Measurements from ENCODE around the gene CHST2. TPM values are rescaled to one million over a fixed set of nuclear protein-coding genes. Genes with fewer than 3 reads are reported as not detected.
"Not testable (repeated sequence)": the region's sequence is repeated elsewhere in the genome, so short reads cannot be mapped to it uniquely, and the experiment has no call there.

The CHST2 gene
- total and polyA plus RNA-seq, 4 donors: 4.1 to 53.3 (median 18.4) TPM

- H3K9ac ChIP-seq (ENCODE audit: insufficient read depth in 1 of 2, low read length in 2 of 2): no peak overlapping the region
- H3K4me1 ChIP-seq (ENCODE audit: control insufficient read depth in 5 of 5, insufficient read depth in 5 of 5, low read length in 5 of 5): peaks cover 0 to 41% (median 20%) of the 10 kb centered on the region in 5 donors
- no peak for TF ChIP-seq CTCF (IDR thresholded peaks at IDR 0.05; ENCODE audit: control extremely low read depth, extremely low read depth)
- H3K27ac ChIP-seq (ENCODE audit: low read depth in 1 of 2, low read length in 1 of 2): peak overlapping the region in 1 of 2 donors; percentile 16
- ATAC-seq (ENCODE audit: insufficient read depth, low FRiP score): no peak
- no peaks in the 10 kb centered on the region for H3K36me3 ChIP-seq (ENCODE audit: control insufficient read depth in 4 of 4, insufficient read depth in 4 of 4, low read length in 4 of 4)
- no peak for DNase-seq
- H3K27me3 ChIP-seq (ENCODE audit: control insufficient read depth in 3 of 3, insufficient read depth in 3 of 3, low read length in 2 of 3): no peaks in the 10 kb centered on the region
- H3K9me3 ChIP-seq (ENCODE audit: control insufficient read depth in 4 of 4, insufficient read depth in 3 of 4, low read length in 3 of 4): peaks cover 0 to 2% (median 0%) of the 10 kb centered on the region in 4 donors
- H3K4me3 ChIP-seq: no peak overlapping the region
- 93 to 94% methylated on average over 1 of the region's 1 CpG for WGBS, 2 donors
Observed at GRCh38 chr3:143165211-143165610, 45.6 kb downstream of the CHST2 start.

DNA sequence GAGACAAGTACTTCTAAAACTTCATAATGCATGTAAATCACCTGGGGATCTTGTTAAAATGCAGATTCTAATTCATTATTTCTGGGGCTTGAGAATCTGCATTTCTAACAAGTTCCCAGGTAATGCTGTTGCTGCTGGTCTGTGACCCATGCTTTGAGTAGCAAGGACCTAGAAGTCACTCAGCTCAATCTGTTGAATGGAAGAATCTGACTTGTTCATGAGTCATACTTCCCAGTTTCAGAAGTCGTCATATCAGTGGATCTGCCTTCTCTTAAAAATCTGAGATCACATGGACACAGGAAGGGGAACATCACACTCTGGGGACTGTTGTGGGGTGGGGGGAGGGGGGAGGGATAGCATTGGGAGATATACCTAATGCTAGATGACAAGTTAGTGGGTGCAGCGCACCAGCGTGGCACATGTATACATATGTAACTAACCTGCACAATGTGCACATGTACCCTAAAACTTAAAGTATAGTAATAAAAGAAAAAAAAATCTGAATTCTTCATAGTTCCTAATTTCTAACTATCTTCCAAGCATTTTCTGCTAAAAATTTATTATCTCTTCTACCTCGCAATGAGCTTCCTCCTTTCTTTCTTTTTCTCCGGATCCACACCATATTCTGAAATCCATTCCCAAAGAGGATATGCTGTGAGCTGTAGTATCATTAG, 46.2 kb downstream of the CHST2 start:
- not testable (repeated sequence) for ATAC-seq (ENCODE audit: insufficient read depth, low FRiP score); H3K4me3 ChIP-seq; H3K27me3 ChIP-seq (ENCODE audit: control insufficient read depth in 3 of 3, insufficient read depth in 3 of 3, low read length in 2 of 3); H3K9ac ChIP-seq (ENCODE audit: insufficient read depth in 1 of 2, low read length in 2 of 2); H3K36me3 ChIP-seq (ENCODE audit: control insufficient read depth in 4 of 4, insufficient read depth in 4 of 4, low read length in 4 of 4); H3K9me3 ChIP-seq (ENCODE audit: control insufficient read depth in 4 of 4, insufficient read depth in 3 of 4, low read length in 3 of 4)
- 68 to 77% methylated on average over 3 to 4 of the region's 5 CpGs for WGBS, 2 donors
- DNase-seq: peak in 2 of 3 donors; percentile 25 to 26
- peaks cover 0 to 47% (median 20%) of the 10 kb centered on the region in 5 donors for H3K4me1 ChIP-seq (ENCODE audit: control insufficient read depth in 5 of 5, insufficient read depth in 5 of 5, low read length in 5 of 5)
- peak overlapping the region in 1 of 2 donors; percentile 16 for H3K27ac ChIP-seq (ENCODE audit: low read depth in 1 of 2, low read length in 1 of 2)

GRCh38 chr3:143166376-143166775, 46.8 kb downstream of the CHST2 start:
- H3K36me3 ChIP-seq (ENCODE audit: control insufficient read depth in 4 of 4, insufficient read depth in 4 of 4, low read length in 4 of 4): no peaks in the 10 kb centered on the region
- H3K27me3 ChIP-seq (ENCODE audit: control insufficient read depth in 3 of 3, insufficient read depth in 3 of 3, low read length in 2 of 3): no peaks in the 10 kb centered on the region
- DNase-seq (no peak), ATAC-seq (ENCODE audit: insufficient read depth, low FRiP score) (no peak)
- peaks cover 0 to 52% (median 20%) of the 10 kb centered on the region in 5 donors for H3K4me1 ChIP-seq (ENCODE audit: control insufficient read depth in 5 of 5, insufficient read depth in 5 of 5, low read length in 5 of 5)
- H3K9me3 ChIP-seq (ENCODE audit: control insufficient read depth in 4 of 4, insufficient read depth in 3 of 4, low read length in 3 of 4): peaks cover 0 to 2% (median 0%) of the 10 kb centered on the region in 4 donors
- H3K4me3 ChIP-seq: no peak overlapping the region
- 97 to 98% methylated on average over 3 of the region's 3 CpGs for WGBS, 2 donors
- no peak for TF ChIP-seq CTCF (IDR thresholded peaks at IDR 0.05; ENCODE audit: control extremely low read depth, extremely low read depth)
- H3K27ac ChIP-seq (ENCODE audit: low read depth in 1 of 2, low read length in 1 of 2): no peak overlapping the region
- H3K9ac ChIP-seq (ENCODE audit: insufficient read depth in 1 of 2, low read length in 2 of 2): no peak overlapping the region

DNA sequence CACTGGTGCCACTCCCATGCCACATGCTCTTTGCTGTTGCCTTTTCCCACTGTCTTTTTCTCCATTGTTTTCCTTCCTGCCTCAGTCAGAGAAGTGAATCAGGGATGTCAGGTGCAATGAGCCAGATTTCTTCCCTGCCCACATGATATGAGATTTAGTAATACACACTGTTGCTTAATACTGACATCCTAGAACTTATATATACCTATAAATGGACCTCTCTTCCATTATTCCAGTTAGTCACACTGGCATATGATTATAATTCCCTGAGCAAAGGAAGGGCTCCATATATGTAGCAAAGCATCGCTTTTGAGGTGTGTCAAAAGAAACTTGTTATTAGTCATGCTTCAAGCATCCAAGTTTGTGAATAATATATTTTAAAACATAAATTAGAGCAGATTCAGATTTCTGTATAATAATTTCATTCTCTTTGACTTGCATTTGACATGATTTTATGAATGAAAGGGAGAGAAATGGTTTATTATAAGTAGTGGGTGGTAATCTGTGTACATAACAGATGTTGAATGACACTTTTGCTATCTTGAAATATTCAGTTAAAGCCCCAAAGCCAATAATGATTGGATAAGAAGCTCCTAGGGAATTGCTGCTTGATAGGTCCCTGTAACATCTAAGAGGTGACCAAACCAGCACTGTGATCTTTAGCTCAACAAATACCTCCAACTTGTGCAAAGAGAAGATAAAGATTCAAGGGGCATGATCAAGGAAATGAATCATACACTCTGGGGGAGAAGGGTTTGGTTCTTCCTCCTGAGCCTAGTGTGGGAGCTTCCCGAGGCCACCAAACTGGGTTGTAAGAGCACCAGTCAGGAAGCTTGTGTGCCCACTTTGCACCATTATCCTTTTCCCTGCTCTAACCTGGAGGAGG, 48.6 kb downstream of the CHST2 start:
- H3K4me3 ChIP-seq: no peak overlapping the region
- peaks cover 0 to 60% (median 17%) of the 10 kb centered on the region in 5 donors for H3K4me1 ChIP-seq (ENCODE audit: control insufficient read depth in 5 of 5, insufficient read depth in 5 of 5, low read length in 5 of 5)
- no peak for TF ChIP-seq CTCF (IDR thresholded peaks at IDR 0.05; ENCODE audit: control extremely low read depth, extremely low read depth)
- 57 to 76% methylated on average over 2 of the region's 2 CpGs for WGBS, 2 donors
- H3K27ac ChIP-seq (ENCODE audit: low read depth in 1 of 2, low read length in 1 of 2): no peak overlapping the region
- ATAC-seq (ENCODE audit: insufficient read depth, low FRiP score) (no peak), DNase-seq (no peak)
- no peaks in the 10 kb centered on the region for H3K36me3 ChIP-seq (ENCODE audit: control insufficient read depth in 4 of 4, insufficient read depth in 4 of 4, low read length in 4 of 4)
- peaks cover 0 to 3% (median under 1%) of the 10 kb centered on the region in 4 donors for H3K9me3 ChIP-seq (ENCODE audit: control insufficient read depth in 4 of 4, insufficient read depth in 3 of 4, low read length in 3 of 4)
- H3K27me3 ChIP-seq (ENCODE audit: control insufficient read depth in 3 of 3, insufficient read depth in 3 of 3, low read length in 2 of 3): no peaks in the 10 kb centered on the region
- H3K9ac ChIP-seq (ENCODE audit: insufficient read depth in 1 of 2, low read length in 2 of 2): no peak overlapping the region
